Activated T-helper 1 cell treated with anti-CD3 and anti-CD28 coated beads, Interleukin-12 subunit alpha, Interleukin-12 subunit beta, Interleukin-2, Interleukin-4 antibody, amounts not matched to agents 30 ng/mL and 10 ng/mL and 1 ng/mL, durations not matched to agents 14 hours and 24 hours and 36 hours (primary cell): Measurements from ENCODE around the gene EFCAB11. TPM values are rescaled to one million over a fixed set of nuclear protein-coding genes. Genes with fewer than 3 reads are reported as not detected.

Source experiments
- DNase-seq: peaks from one replicate; pipeline ENCODE4 v3.0.0; 2021; ENCODE audit warnings: low spot score
- H3K27ac Mint-ChIP-seq: one replicate; pipeline ENCODE4 v1.8.0; 2021; ENCODE audit warnings: mild to moderate bottlenecking, mixed read lengths
- H3K27me3 Mint-ChIP-seq: one replicate; pipeline ENCODE4 v1.8.0; 2022; ENCODE audit warnings: mild to moderate bottlenecking, moderate library complexity, mixed read lengths; ENCODE audit not compliant: insufficient read depth
- H3K36me3 Mint-ChIP-seq: one replicate; pipeline ENCODE4 v1.8.0; 2021; ENCODE audit warnings: low read depth, mixed read lengths
- H3K4me1 Mint-ChIP-seq: one replicate; pipeline ENCODE4 v1.8.0; 2021; ENCODE audit warnings: low read depth, mixed read lengths
- H3K4me3 Mint-ChIP-seq: one replicate; pipeline ENCODE4 v1.8.0; 2021; ENCODE audit warnings: mild to moderate bottlenecking, moderate library complexity, mixed read lengths
- H3K9me3 Mint-ChIP-seq: one replicate; pipeline ENCODE4 v1.8.0; 2021; ENCODE audit warnings: mixed read lengths
- intact Hi-C: fragments of 100-400 bp; cut with micrococcal nuclease; formaldehyde crosslinking; loops from one replicate; pipeline ENCODE4 v1.15.1; 2024
- total RNA-seq: library from RNA; stranded (reverse); gene quantifications from 2 replicates; pipeline ENCODE4 v1.2.3, GENCODE V29; 2022

EFCAB11 gene
- total RNA-seq, 1 donor from 2014 or later, result 8.2 TPM

DNA sequence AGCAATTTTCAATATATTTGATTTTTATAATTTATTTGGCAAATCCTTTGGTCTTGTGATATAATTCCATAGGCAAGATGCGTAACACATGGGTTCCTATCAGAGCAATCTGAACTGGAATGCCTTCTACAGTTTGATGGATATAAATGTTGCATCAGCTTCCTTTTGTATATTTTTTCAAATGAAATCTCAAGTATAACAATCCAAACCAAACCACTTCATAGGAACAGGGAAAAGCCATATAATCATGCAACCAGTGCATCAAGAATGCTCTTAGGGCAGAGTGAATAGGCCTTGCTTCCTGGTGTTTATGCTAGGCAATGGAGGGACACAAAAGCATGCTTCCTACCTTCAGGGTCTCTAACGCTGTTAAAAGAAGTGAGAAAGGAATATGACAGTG lies 34.5 kb downstream of the EFCAB11 start:
- no peak overlapping the region for H3K27ac Mint-ChIP-seq
- no peak overlapping the region for H3K4me3 Mint-ChIP-seq
- intact Hi-C loops, result no loop called here
- peaks cover 2% of the 10 kb centered on the region for H3K4me1 Mint-ChIP-seq
- DNase-seq, result no peak
- H3K36me3 Mint-ChIP-seq, result peaks cover 2% of the 10 kb centered on the region
- peaks cover 6% of the 10 kb centered on the region for H3K27me3 Mint-ChIP-seq
- H3K9me3 Mint-ChIP-seq, result no peaks in the 10 kb centered on the region

DNA sequence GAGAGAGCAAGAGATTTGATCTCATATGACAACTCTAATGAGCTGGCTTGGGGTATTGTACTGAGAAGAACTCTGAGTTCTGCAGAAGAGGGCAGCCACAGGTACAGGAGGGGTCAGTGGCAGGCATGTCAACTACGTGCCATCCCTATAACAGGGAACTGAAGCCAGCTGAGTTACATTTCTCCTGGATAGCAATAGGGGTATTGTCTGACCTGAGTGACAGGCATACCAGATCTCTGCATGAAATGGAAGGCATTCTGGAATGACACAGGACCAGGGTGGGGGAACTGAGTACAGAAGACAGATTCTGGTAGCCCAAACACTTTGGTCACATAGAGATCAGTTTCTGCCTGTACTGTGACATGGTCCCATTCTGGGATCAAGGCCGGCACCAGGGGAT lies 35.8 kb downstream of the EFCAB11 start:
- peaks cover 6% of the 10 kb centered on the region for H3K27me3 Mint-ChIP-seq
- peaks cover 4% of the 10 kb centered on the region for H3K4me1 Mint-ChIP-seq
- no peak overlapping the region for H3K4me3 Mint-ChIP-seq
- DNase-seq, result no peak
- no peak overlapping the region for H3K27ac Mint-ChIP-seq
- intact Hi-C loops, result loop anchor here (5.0 kb wide), 1 partner anchor 501 kb away; the partner anchor contains the start of gene FOXN3
- no peaks in the 10 kb centered on the region for H3K9me3 Mint-ChIP-seq
- H3K36me3 Mint-ChIP-seq, result peaks cover 2% of the 10 kb centered on the region

DNA sequence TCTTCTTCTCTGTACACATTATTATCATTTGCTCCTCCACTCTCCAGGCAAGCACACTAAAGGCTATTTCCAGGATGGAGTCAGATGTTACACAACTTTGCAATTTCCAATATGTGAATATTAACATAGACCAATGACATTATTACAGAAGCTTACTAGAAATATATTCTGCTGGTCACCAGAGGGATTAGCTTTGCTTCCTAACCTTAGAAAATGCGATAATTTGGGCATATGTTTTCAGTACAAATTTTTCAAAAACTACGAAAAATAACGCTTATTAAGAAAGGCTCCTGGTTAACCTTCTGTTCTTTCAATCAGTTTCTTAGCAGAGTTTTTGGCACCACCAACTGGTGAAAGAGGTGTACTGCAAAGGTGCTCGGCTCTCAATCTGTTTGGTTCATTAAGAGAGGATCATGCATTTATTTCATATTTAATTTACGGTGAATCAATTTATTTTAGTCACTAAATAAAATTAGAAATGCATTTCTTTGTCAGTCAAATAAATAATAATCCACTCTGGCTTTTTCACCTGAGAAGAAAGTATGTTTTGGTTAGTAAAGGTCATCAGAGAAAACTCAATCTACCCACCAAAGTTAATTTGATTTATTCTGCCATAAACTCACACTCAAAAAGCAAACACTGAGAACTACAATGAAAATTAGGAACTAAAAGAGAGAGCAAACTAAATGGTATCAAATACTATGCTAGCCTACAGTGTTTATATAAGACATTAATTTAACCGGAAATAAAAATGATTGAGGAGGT lies 39.2 kb downstream of the EFCAB11 start:
- DNase-seq, result peak; percentile 38

DNA sequence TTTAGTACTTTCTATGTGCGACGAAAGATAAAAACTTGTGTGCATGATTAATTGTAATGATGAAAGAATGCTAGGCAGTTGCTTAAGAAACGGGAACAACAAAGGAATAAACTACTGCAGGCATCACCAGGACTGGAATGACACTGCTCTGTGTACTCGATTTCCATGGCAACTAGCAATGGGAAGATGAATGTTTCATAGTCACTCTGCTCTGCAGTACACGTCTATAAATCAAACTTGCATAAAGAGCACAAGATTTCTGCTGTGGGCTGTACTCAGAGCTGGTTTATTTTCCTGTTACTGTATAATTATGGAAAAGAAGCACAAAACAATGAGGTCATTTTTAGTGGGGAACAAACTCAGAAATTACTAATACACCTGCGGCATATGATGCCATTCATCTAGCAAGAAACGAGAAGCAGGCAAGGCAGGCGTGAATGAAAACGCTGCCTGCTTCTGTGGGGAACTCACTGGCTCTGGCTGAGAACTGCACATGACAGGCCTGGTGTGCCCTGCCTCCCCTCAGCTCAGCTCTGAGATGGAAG lies 41.8 kb downstream of the EFCAB11 start:
- no peaks in the 10 kb centered on the region for H3K36me3 Mint-ChIP-seq
- peaks cover 4% of the 10 kb centered on the region for H3K4me1 Mint-ChIP-seq
- no peaks in the 10 kb centered on the region for H3K9me3 Mint-ChIP-seq
- no peak for DNase-seq
- H3K27ac Mint-ChIP-seq, result no peak overlapping the region
- H3K4me3 Mint-ChIP-seq, result no peak overlapping the region
- intact Hi-C loops, result no loop called here
- peaks cover 9% of the 10 kb centered on the region for H3K27me3 Mint-ChIP-seq

More for the DNA sequence above, 39.2 kb downstream of the EFCAB11 start:
- Mint-ChIP-seq H3K4me3 (no peak overlapping the region), H3K36me3 (no peaks in the 10 kb centered on the region), H3K27me3 (peaks cover 12% of the 10 kb centered on the region), H3K4me1 (peaks cover 4% of the 10 kb centered on the region), H3K27ac (no peak overlapping the region), H3K9me3 (no peaks in the 10 kb centered on the region)
- intact Hi-C loops, result loop anchor here (1.0 to 5.0 kb wide), 7 partner anchors 148 to 1423 kb away; partner anchors contain the start of gene FOXN3

DNA sequence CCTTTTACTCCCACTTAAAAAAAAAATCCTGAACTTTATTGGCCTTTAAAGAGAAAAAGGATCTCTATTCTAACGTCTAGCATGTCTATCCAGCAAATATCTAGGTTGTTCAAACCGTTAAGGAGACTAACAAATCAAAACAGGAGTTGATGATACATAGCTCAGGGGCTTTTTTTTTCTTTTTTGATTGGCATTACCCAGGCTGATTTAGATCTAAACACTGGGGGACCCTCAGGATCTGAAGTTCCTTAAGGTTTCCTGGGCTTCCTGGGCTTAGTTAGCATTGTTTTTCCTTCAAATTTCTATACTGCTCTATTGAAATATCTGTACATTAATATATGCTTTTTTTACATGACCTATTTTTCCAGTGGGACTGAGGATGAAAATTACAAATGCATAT lies 42.3 kb downstream of the EFCAB11 start:
- H3K27me3 Mint-ChIP-seq, result peaks cover 7% of the 10 kb centered on the region
- DNase-seq, result no peak
- H3K4me1 Mint-ChIP-seq, result peaks cover 4% of the 10 kb centered on the region
- no peak overlapping the region for H3K27ac Mint-ChIP-seq
- H3K4me3 Mint-ChIP-seq, result no peak overlapping the region
- no peaks in the 10 kb centered on the region for H3K36me3 Mint-ChIP-seq
- intact Hi-C loops, result no loop called here
- H3K9me3 Mint-ChIP-seq, result no peaks in the 10 kb centered on the region

DNA sequence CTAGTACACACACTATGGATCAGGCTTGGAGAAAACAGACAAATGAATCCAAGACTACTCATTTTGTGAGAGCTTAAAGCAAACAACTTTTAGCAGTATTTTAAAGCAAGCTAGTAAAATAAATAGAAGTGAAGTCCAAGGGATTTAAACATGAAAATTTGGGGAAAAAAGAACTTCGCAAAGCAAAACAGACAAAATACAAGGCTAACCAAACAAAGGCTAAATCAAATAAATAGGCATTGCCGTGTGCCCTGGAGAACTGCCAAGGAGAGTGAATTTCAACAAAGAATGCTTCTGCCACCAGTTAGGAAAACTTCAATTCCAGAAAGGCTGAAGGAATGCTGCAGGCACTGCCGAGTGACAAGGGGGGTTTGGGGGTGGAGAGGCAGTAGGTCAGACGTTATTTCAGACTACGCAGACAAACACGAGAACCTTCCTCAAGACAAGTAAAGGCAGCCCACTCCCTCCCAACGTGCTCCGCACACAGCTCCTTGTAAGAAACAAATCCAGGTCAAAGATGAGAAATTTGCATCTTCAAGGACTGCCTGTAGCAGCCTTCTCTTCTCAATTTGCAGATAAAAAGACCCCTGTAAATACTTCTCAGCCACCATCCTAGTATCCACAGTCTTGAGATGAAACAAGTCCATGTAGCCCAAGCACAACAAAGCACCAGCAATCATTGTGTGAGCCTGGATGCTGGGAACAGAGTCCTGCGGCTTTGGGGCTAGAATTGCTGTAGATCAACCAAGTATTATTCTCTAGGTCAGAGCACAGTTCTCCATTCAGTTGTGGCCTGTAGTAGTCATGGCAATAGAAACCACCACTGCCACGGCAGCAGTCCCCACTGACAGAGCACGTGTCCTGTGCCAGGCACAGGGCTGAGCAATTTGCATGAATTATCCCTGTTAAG lies 43.3 kb downstream of the EFCAB11 start:
- Mint-ChIP-seq H3K36me3 (no peaks in the 10 kb centered on the region), H3K4me1 (peaks cover 4% of the 10 kb centered on the region), H3K27me3 (peaks cover 6% of the 10 kb centered on the region), H3K27ac (no peak overlapping the region), H3K4me3 (no peak overlapping the region), H3K9me3 (no peaks in the 10 kb centered on the region)
- intact Hi-C loops, result no loop called here
- DNase-seq, result no peak

DNA sequence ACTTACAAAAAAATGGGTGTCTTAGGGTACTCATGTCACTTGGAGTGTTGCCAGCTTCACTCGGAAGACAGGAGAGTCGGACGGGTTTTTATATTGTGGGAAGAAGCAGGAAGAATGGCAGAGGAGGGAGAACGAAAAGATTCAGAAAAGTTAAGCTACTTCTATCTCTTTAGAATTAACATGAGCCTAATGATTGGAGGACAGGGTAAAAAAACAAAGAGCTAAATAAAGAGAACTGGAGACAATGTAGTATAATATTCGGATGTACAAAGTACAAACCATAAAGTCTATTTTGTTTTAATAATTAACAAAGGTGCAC lies 43.9 kb downstream of the EFCAB11 start:
- no peak for DNase-seq
- H3K4me3 Mint-ChIP-seq, result no peak overlapping the region
- no peaks in the 10 kb centered on the region for H3K9me3 Mint-ChIP-seq
- no peak overlapping the region for H3K27ac Mint-ChIP-seq
- intact Hi-C loops, result no loop called here
- H3K4me1 Mint-ChIP-seq, result peaks cover 6% of the 10 kb centered on the region
- no peaks in the 10 kb centered on the region for H3K36me3 Mint-ChIP-seq
- peaks cover 6% of the 10 kb centered on the region for H3K27me3 Mint-ChIP-seq

DNA sequence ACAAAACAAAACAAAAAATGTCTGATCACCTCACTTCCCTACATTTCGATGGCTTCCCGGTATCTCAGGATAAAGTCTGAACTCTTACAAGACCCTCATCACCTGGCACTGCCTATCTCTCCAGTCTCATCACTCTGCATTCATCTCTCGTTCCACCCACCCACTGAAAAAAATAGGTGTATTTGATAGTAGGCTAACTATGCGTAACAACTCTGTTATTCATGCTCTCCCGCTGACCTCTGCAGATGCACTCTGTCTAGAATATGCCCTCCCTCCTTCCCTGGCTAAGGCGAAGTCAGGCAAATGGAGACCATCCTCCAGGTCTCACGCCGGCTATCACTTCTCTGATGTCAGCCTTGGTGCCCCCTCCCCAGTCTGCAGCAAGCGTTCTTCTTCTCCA lies 44.9 kb downstream of the EFCAB11 start:
- H3K9me3 Mint-ChIP-seq, result no peaks in the 10 kb centered on the region
- H3K27me3 Mint-ChIP-seq, result peaks cover 6% of the 10 kb centered on the region
- peaks cover 8% of the 10 kb centered on the region for H3K4me1 Mint-ChIP-seq
- H3K27ac Mint-ChIP-seq, result no peak overlapping the region
- no peaks in the 10 kb centered on the region for H3K36me3 Mint-ChIP-seq
- H3K4me3 Mint-ChIP-seq, result no peak overlapping the region
- intact Hi-C loops, result no loop called here
- DNase-seq, result no peak

DNA sequence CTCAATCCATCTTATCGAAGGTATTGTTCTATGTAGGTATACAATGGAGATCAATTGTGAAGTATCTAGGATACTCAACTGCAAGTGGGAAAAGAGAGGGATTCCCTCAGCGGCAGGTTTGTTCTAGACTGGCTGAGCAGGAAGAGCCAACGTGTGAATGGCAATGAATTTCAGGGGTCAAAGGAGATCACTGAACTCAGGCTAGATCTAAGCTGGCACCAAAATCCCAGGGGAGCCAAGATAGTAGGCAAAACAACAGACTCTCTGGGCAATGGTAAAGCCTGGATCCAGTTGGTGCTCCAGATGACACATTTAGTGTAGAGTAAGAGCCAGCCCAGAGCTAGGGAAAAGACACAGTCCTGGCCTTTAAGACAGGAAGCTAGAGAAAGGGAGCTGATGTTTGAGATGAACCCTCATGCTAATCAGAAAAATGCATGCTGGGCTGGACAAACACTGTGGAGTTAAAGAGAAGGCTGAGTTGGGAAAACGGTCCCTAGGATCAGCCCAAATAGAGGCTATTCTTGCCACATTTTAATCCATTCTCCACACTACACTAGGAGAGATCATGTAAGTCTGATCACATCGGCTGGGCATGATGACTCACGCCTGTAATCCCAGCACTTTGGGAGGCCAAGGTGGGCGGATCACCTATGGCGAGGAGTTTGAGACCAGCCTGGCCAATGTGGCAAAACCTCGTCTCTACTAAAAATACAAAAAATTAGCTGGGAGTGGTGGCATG lies 45.6 kb downstream of the EFCAB11 start:
- Mint-ChIP-seq H3K27me3 (peaks cover 6% of the 10 kb centered on the region), H3K4me1 (peaks cover 8% of the 10 kb centered on the region), H3K4me3 (no peak overlapping the region), H3K27ac (no peak overlapping the region), H3K36me3 (no peaks in the 10 kb centered on the region), H3K9me3 (no peaks in the 10 kb centered on the region)
- DNase-seq, result no peak
- intact Hi-C loops, result no loop called here

DNA sequence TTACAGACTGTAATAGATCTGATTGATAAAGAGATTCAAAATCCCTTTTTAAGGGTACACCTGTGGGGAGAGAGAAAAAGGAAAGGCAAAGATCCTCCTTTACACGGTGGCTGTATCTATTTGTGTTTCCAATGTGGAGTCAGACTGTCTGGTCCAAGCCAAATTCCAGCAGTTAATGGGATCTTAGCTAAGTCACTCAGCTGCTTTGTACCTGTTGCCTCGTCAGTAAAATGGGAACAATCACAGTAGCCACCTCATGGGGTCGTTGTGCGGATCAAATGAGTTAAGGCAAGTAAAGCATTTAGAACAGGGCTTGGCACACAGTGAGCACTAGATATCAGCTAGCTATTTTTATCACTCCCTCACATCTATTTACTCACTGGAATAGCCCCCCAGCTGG lies 46.9 kb downstream of the EFCAB11 start:
- DNase-seq, result no peak
- intact Hi-C loops, result no loop called here
- Mint-ChIP-seq H3K4me3 (no peak overlapping the region), H3K9me3 (no peaks in the 10 kb centered on the region), H3K4me1 (peaks cover 15% of the 10 kb centered on the region), H3K36me3 (no peaks in the 10 kb centered on the region), H3K27me3 (peaks cover 8% of the 10 kb centered on the region), H3K27ac (no peak overlapping the region)

DNA sequence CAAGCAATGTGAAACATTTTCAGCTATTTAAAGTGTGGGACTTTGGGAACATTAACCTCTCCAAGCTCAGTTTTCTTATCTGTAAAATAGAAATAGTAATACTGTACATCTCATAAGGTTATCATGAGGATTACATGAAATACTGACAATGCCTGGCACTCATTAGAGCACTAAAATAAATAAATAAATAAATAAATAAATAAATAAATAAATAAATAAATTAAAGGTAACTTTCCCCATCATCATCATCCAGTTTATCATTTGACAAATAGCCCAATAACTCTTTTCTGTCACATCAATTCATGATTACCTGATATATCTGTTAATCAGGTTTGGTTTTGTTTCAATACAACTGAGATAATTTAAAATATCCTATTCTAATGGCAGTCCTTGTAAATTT lies 48.5 kb downstream of the EFCAB11 start:
- no peak overlapping the region for H3K4me3 Mint-ChIP-seq
- no peak for DNase-seq
- H3K27me3 Mint-ChIP-seq, result peaks cover 5% of the 10 kb centered on the region
- H3K9me3 Mint-ChIP-seq, result no peaks in the 10 kb centered on the region
- intact Hi-C loops, result no loop called here
- no peaks in the 10 kb centered on the region for H3K36me3 Mint-ChIP-seq
- no peak overlapping the region for H3K27ac Mint-ChIP-seq
- peaks cover 15% of the 10 kb centered on the region for H3K4me1 Mint-ChIP-seq

DNA sequence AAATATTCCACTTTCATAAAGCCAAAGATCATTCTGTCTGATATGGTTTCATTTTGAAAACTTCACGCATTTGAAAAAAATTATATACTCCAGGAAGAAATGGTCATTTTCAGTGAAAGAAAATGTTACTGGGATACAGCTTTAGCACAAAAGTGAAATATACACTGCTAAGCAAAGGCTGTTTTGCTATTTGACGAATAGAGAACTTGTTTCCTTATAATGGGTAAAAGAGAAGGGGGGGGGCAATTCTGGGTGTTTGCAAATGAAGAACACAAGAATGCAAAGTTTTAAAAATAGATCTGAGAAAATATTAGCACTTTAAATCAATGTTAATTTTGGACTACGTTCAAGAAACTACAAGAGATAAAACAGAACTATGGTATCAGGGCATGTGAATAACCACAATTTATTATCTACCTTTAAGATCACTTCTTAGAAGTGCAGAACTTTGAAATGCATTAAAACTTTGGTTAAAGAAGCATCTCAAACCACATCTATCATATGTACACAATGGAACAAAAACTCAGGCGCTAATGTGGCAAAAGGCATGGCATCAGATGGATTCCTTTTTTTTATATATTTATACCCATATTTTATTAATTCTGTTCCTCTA lies 51.1 kb downstream of the EFCAB11 start:
- H3K4me1 Mint-ChIP-seq, result peaks cover 15% of the 10 kb centered on the region
- H3K4me3 Mint-ChIP-seq, result no peak overlapping the region
- DNase-seq, result no peak
- H3K27ac Mint-ChIP-seq, result no peak overlapping the region
- H3K36me3 Mint-ChIP-seq, result no peaks in the 10 kb centered on the region
- no peaks in the 10 kb centered on the region for H3K9me3 Mint-ChIP-seq
- H3K27me3 Mint-ChIP-seq, result peaks cover 5% of the 10 kb centered on the region
- intact Hi-C loops, result no loop called here
